GM12878 (cell line): ENCODE measurements around the gene RTN4. TPM values are rescaled to one million over a fixed set of nuclear protein-coding genes. Genes with fewer than 3 reads are reported as not detected.

Source experiments
- ATAC-seq: fragments of 200-7000 bp; cut with Tn5 transposase; 3 replicates; pipeline ENCODE4 v1.9.1; 2020; ENCODE audit warnings: mild to moderate bottlenecking, moderate library complexity
- BruUV-seq: library from RNA; stranded (reverse); fragments of 400-500 nt; replicated peaks from 2 replicates; lab custom pipeline; 2021; lab: Mats Ljungman, UMichigan
- CTCF ChIA-PET: fragments of 300-600 bp; sonication (Branson Sonifier 250); formaldehyde crosslinking; extraction: SDS; loops from one replicate; lab custom pipeline; 2021; ENCODE audit warnings: inconsistent platforms; lab: Yijun Ruan, JAX
- POLR2A ChIA-PET: fragments of 350-600 bp; formaldehyde crosslinking; extraction: SDS; loops from one replicate; lab custom pipeline; 2021; ENCODE audit warnings: inconsistent platforms; lab: Charles Lee
- RAD21 ChIA-PET: fragments of 300-600 bp; sonication (Branson Sonifier 250); formaldehyde crosslinking; loops from one replicate; lab custom pipeline; 2023; ENCODE audit warnings: antibody characterized with exemption; ENCODE audit not compliant: unreplicated experiment; lab: Charles Lee
- SMC1A ChIA-PET: fragments of 300-600 bp; sonication (Branson Sonifier 250); formaldehyde crosslinking; loops from one replicate; lab custom pipeline; 2023; ENCODE audit not compliant: unreplicated experiment, uncharacterized antibody; lab: Charles Lee
- DNase-seq: peaks from one replicate; pipeline ENCODE4 v3.0.0-alpha.2; 2011; ENCODE audit warnings: low read depth, low spot score
- FAIRE-seq: peaks from 3 replicates; lab custom pipeline; 2011; peaks lifted over from hg19 to GRCh38; lab: Jason Lieb, UNC
- H2AFZ ChIP-seq: 2 replicates; pipeline ENCODE4 v1.6.0; 2011; ENCODE audit warnings: low read depth, low read length, control low read depth; ENCODE audit not compliant: control insufficient read depth
- H3K27ac ChIP-seq: 2 replicates; pipeline ENCODE4 v1.5.1; 2011; ENCODE audit warnings: control low read depth; ENCODE audit not compliant: control insufficient read depth, insufficient read depth
- H3K27me3 ChIP-seq, 2 experiments: replicated peaks in 1 of 2; 2 replicates each; pipeline versions ENCODE4 v1.6.0 to v1.6.1; 2011; ENCODE audit warnings: low read length in 1 of 2; ENCODE audit not compliant: control insufficient read depth in 2 of 2, insufficient read depth in 2 of 2
- H3K36me3 ChIP-seq, 2 experiments: 2 replicates each; pipeline ENCODE4 v1.5.1; 2011; ENCODE audit warnings: low read length in 1 of 2; ENCODE audit not compliant: control insufficient read depth in 2 of 2, insufficient read depth in 2 of 2
- H3K4me1 ChIP-seq: 2 replicates; pipeline ENCODE4 v1.6.1; 2011; ENCODE audit warnings: mild to moderate bottlenecking, low read length, moderate library complexity, mixed read lengths; ENCODE audit not compliant: control insufficient read depth, insufficient read depth
- H3K4me2 ChIP-seq: 2 replicates; pipeline ENCODE4 v1.6.0; 2011; ENCODE audit warnings: control low read depth; ENCODE audit not compliant: control insufficient read depth, insufficient read depth
- H3K4me3 ChIP-seq: fragments of 200-600 bp; sonication (generic); 2 replicates; pipeline ENCODE4 v1.5.1; 2016
- H3K79me2 ChIP-seq: 2 replicates; pipeline ENCODE4 v1.6.0; 2011; ENCODE audit warnings: low read length; ENCODE audit not compliant: control insufficient read depth, insufficient read depth
- H3K9ac ChIP-seq: 2 replicates; pipeline ENCODE4 v1.8.0; 2011; ENCODE audit warnings: low read length, control low read depth, mixed read lengths; ENCODE audit not compliant: control insufficient read depth, insufficient read depth
- H3K9me3 ChIP-seq: replicated peaks from 3 replicates; pipeline ENCODE4 v1.5.1; 2011; ENCODE audit warnings: mild to moderate bottlenecking, low read length; ENCODE audit not compliant: control insufficient read depth, insufficient read depth
- H4K20me1 ChIP-seq: 2 replicates; pipeline ENCODE4 v1.6.0; 2011; ENCODE audit not compliant: control insufficient read depth, insufficient read depth
- E4F1 ChIP-seq: fragments of 450-650 bp; IDR thresholded peaks from 2 replicates; pipeline ENCODE4 v1.6.1; 2018; ENCODE audit warnings: borderline replicate concordance, mild to moderate bottlenecking; ENCODE audit not compliant: partially characterized antibody
- EGR1 ChIP-seq, 2 experiments: IDR thresholded peaks; 1 replicate in 1 of 2; 2 replicates in 1 of 2; pipeline ENCODE4 v1.6.1; 2011 to 2012; ENCODE audit warnings: low read depth in 2 of 2, low read length in 2 of 2, borderline replicate concordance in 1 of 2, mild to moderate bottlenecking in 1 of 2, moderate library complexity in 1 of 2
- ESRRA ChIP-seq: IDR thresholded peaks from 2 replicates; pipeline ENCODE4 v1.6.1; 2012; ENCODE audit warnings: mild to moderate bottlenecking, low read length, improper control_type of control experiment
- HCFC1 ChIP-seq: fragments of 150-350 bp; IDR thresholded peaks from 2 replicates; pipeline ENCODE4 v1.6.1; 2014; ENCODE audit warnings: low read length
- IKZF1 ChIP-seq: fragments of 450-650 bp; conservative IDR thresholded peaks from 2 replicates; pipeline ENCODE4 v1.6.1; 2017; ENCODE audit warnings: antibody characterized with exemption, mild to moderate bottlenecking
- MYC ChIP-seq: IDR thresholded peaks from 2 replicates; pipeline ENCODE4 v1.6.1; 2011; ENCODE audit warnings: mild to moderate bottlenecking, low read length, moderate library complexity, inconsistent platforms; ENCODE audit not compliant: insufficient read depth, insufficient replicate concordance, insufficient read length, severe bottlenecking
- NFYB ChIP-seq: IDR thresholded peaks from 2 replicates; pipeline ENCODE4 v1.6.1; 2011; ENCODE audit warnings: low read depth, mild to moderate bottlenecking, low read length, improper control_type of control experiment, moderate library complexity; ENCODE audit not compliant: insufficient read depth
- PBX3 ChIP-seq: IDR thresholded peaks from 2 replicates; pipeline ENCODE4 v1.6.1; 2011; ENCODE audit warnings: mild to moderate bottlenecking, low read depth, low read length, moderate library complexity; ENCODE audit not compliant: insufficient replicate concordance
- RAD51 ChIP-seq: fragments of 450-650 bp; IDR thresholded peaks from 2 replicates; pipeline ENCODE4 v1.6.1; 2016; ENCODE audit warnings: moderate library complexity, mild to moderate bottlenecking, inconsistent platforms
- TCF12 ChIP-seq: IDR thresholded peaks from 2 replicates; pipeline ENCODE4 v1.6.1; 2011; ENCODE audit warnings: low read depth, mild to moderate bottlenecking, low read length
- WGBS: methylation state at CpG from one replicate; pipeline ENCODE4 v1.1.6; 2016; ENCODE audit warnings: low lambda C conversion rate; ENCODE audit not compliant: insufficient replicate concordance, insufficient coverage; ENCODE audit errors: missing lambda C conversion rate; 5-methylcytosine and 5-hydroxymethylcytosine counted together
- in situ Hi-C: fragments of 300-500 bp; cut with MboI; formaldehyde crosslinking; loops from 9 replicates; pipeline ENCODE4 v1.14.3; 2018; ENCODE audit warnings: mixed read lengths
- intact Hi-C: fragments of 100-400 bp; cut with micrococcal nuclease; formaldehyde crosslinking; loops from one replicate; pipeline ENCODE4 v1.14.2; 2022; ENCODE audit not compliant: unreplicated experiment
- polyA plus RNA-seq, 11 experiments: library from polyadenylated mRNA; depleted of rRNA in 4 of 11; unstranded in 6 of 11; stranded (reverse) in 5 of 11; fragments of >200 nt; fragmentation: Nextera tagmentation in 4 of 11; fragmentation: Illumina TruSeq in 1 of 11; extraction: Ambion mirVana in 4 of 11; extraction: Trizol in 1 of 11; gene quantifications; 1 replicate in 1 of 11; 2 replicates in 10 of 11; pipeline versions ENCODE4 v1.2.1 to v1.2.3, GENCODE V29; 2011 to 2016; ENCODE audit warnings: inconsistent platforms in 2 of 11, missing spikeins in 2 of 11, low read depth in 1 of 11
- total RNA-seq, 4 experiments: library from RNA; depleted of rRNA in 3 of 4; stranded (reverse); fragments of >200 nt in 3 of 4; fragmentation: Illumina TruSeq in 1 of 4; extraction: Trizol in 1 of 4; gene quantifications; 2 replicates each; pipeline versions ENCODE4 v1.2.1 to v1.2.3, GENCODE V29; 2013 to 2021

Gene RTN4
- total and polyA plus RNA-seq, 10 of the 15 experiments (the other 5 are each of a cell fraction or from before 2014, with no cell fraction given): 56.0 to 133 (median 83.3) TPM

- no peak overlapping the region for H3K4me3 ChIP-seq
- POLR2A ChIA-PET: no interaction called here
- H3K36me3 ChIP-seq: peaks cover 0 to 1% of the 10 kb centered on the region in 2 experiments; a peak in 1 of 4 replicates
- intact Hi-C loops (no loop called here), in situ Hi-C loops (no loop called here)
- FAIRE-seq (no peak), ATAC-seq (no peak), DNase-seq (no peak)
- H2AFZ ChIP-seq: no peak overlapping the region
- H3K4me1 ChIP-seq: no peaks in the 10 kb centered on the region; the same call in 1 of the 2 replicates
- SMC1A ChIA-PET: interaction anchor here (1.4 kb wide), 1 partner anchor 13 kb away, joined by 3 read pairs; no protein-coding TSS in a partner anchor
- no peaks in the 10 kb centered on the region for H4K20me1 ChIP-seq
- no peaks in the 10 kb centered on the region for H3K9me3 ChIP-seq
- TF ChIP-seq TCF12 (no peak), RAD51 (no peak)
- H3K27ac ChIP-seq: no peak overlapping the region
- no TSS peak for BruUV-seq
- H3K4me2 ChIP-seq: no peak overlapping the region
- RAD21 ChIA-PET: interaction anchor here (1.0 kb wide), 1 partner anchor 23 kb away, joined by 3 read pairs; no protein-coding TSS in a partner anchor
- WGBS: 96% methylated on average over 8 of the region's 8 CpGs
- CTCF ChIA-PET: interaction anchor here (1.3 to 1.9 kb wide), 3 partner anchors 9 to 203 kb away, joined by 4 to 6 read pairs (median 5); no protein-coding TSS in a partner anchor
- no peaks in the 10 kb centered on the region for H3K27me3 ChIP-seq
- no peak overlapping the region for H3K9ac ChIP-seq
- no peaks in the 10 kb centered on the region for H3K79me2 ChIP-seq
These were observed 86.0 kb downstream of the RTN4 start for GRCh38 chr2:54964271-54964670.

- no peak overlapping the region for H3K4me2 ChIP-seq
- no peak for ATAC-seq
- intact Hi-C loops (no loop called here), in situ Hi-C loops (no loop called here)
- H2AFZ ChIP-seq: no peak overlapping the region
- WGBS: 80% methylated on average over 2 of the region's 2 CpGs
- POLR2A ChIA-PET: interaction anchor here (0.8 kb wide), 1 partner anchor 11 kb away, joined by 3 read pairs; no protein-coding TSS in a partner anchor
- no peaks in the 10 kb centered on the region for H4K20me1 ChIP-seq
- H3K4me1 ChIP-seq: no peaks in the 10 kb centered on the region; the same call in 1 of the 2 replicates
- H3K9ac ChIP-seq: no peak overlapping the region
- no peak overlapping the region for H3K4me3 ChIP-seq
- SMC1A ChIA-PET: interaction anchor here (0.6 to 1.3 kb wide), 3 partner anchors 9 to 477 kb away, joined by 3 to 5 read pairs (median 4); no protein-coding TSS in a partner anchor
- BruUV-seq: no TSS peak
- no peaks in the 10 kb centered on the region for H3K79me2 ChIP-seq
- RAD21 ChIA-PET: interaction anchor here (1.0 kb wide), 1 partner anchor 22 kb away, joined by 3 read pairs; no protein-coding TSS in a partner anchor
- H3K36me3 ChIP-seq: peaks cover 0 to 1% of the 10 kb centered on the region in 2 experiments; a peak in 1 of 4 replicates
- FAIRE-seq: no peak
- DNase-seq: no peak
- H3K27me3 ChIP-seq: no peaks in the 10 kb centered on the region
- no peak overlapping the region for H3K27ac ChIP-seq
- no peaks in the 10 kb centered on the region for H3K9me3 ChIP-seq
- CTCF ChIA-PET: interaction anchor here (1.3 kb wide), 2 partner anchors 10 to 204 kb away, joined by 4 to 5 read pairs; no protein-coding TSS in a partner anchor
- TF ChIP-seq MYC (no peak), IKZF1 (no peak), PBX3 (no peak), EGR1 (IDR thresholded peaks at IDR 0.05; ENCODE audit: borderline replicate concordance in 1 of 2, low read depth in 2 of 2, low read length in 2 of 2) (no peak), ESRRA (no peak), HCFC1 (no peak), E4F1 (no peak), NFYB (no peak)
These were observed 86.8 kb downstream of the RTN4 start for GRCh38 chr2:54963476-54963875.
